ENCODE results near the gene MANSC1.

The MANSC1 gene

GRCh38 chr12:12294215-12295005, 55.6 kb downstream of the MANSC1 start:
- Histone ChIP-seq H3K27me3 (ENCODE audit: insufficient read depth, low read depth) (no peaks in the 10 kb centered on the region), H2AFZ (ENCODE audit: low read depth) (no peak overlapping the region), H3K4me3 (IDR thresholded peaks at IDR 0.05; ENCODE audit: insufficient read depth, low read depth, low read length) (no peak overlapping the region), H3K4me1 (ENCODE audit: low read depth, poor library complexity, severe bottlenecking) (no peaks in the 10 kb centered on the region), H3K4me2 (no peak overlapping the region), H3K27ac (no peak overlapping the region), H3K9ac (no peak overlapping the region), H4K20me1 (ENCODE audit: insufficient read depth) (no peaks in the 10 kb centered on the region), H3K36me3 (ENCODE audit: insufficient read depth) (no peaks in the 10 kb centered on the region), H3K79me2 (ENCODE audit: insufficient read depth, low read depth) (no peaks in the 10 kb centered on the region)
- no peak for TF ChIP-seq CTCF (conservative IDR thresholded peaks at IDR 0.05; ENCODE audit: low read depth, low read length)

GRCh38 chr12:12290206-12290605, 59.8 kb downstream of the MANSC1 start:
- Histone ChIP-seq H3K9ac (no peak overlapping the region), H2AFZ (ENCODE audit: low read depth) (no peak overlapping the region), H3K27me3 (ENCODE audit: insufficient read depth, low read depth) (no peaks in the 10 kb centered on the region), H3K4me3 (IDR thresholded peaks at IDR 0.05; ENCODE audit: insufficient read depth, low read depth, low read length) (no peak overlapping the region), H4K20me1 (ENCODE audit: insufficient read depth) (no peaks in the 10 kb centered on the region), H3K4me2 (no peak overlapping the region), H3K36me3 (ENCODE audit: insufficient read depth) (no peaks in the 10 kb centered on the region), H3K27ac (no peak overlapping the region), H3K79me2 (ENCODE audit: insufficient read depth, low read depth) (no peaks in the 10 kb centered on the region), H3K4me1 (ENCODE audit: low read depth, poor library complexity, severe bottlenecking) (no peaks in the 10 kb centered on the region)
- TF ChIP-seq CTCF (conservative IDR thresholded peaks at IDR 0.05; ENCODE audit: low read depth, low read length): no peak

DNA sequence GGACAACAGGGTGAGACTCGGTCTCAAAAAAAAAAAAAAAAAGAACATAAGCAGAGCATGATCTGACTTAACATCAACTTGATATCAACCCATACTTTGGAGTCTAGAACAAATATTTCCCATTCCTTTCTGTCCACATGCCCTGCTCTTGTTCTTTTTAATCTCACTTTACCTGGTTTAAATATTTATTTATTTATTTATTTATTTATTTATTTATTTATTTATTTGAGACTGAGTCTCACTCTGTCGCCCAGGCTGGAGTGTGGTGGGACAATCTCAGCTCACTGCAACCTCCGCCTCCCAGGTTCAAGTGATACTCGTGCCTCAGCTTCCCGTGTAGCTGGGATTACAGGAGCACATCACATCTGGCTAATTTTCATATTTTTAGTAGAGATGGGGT, 63.6 kb downstream of the MANSC1 start:
- no peaks in the 10 kb centered on the region for H3K36me3 ChIP-seq (ENCODE audit: insufficient read depth)
- H3K27ac ChIP-seq: no peak overlapping the region
- no peaks in the 10 kb centered on the region for H3K79me2 ChIP-seq (ENCODE audit: insufficient read depth, low read depth)
- TF ChIP-seq CTCF (conservative IDR thresholded peaks at IDR 0.05; ENCODE audit: low read depth, low read length): no peak
- H3K4me2 ChIP-seq: no peak overlapping the region
- H4K20me1 ChIP-seq (ENCODE audit: insufficient read depth): no peaks in the 10 kb centered on the region
- H3K9ac ChIP-seq: no peak overlapping the region
- H3K27me3 ChIP-seq (ENCODE audit: insufficient read depth, low read depth): no peaks in the 10 kb centered on the region
- no peak overlapping the region for H2AFZ ChIP-seq (ENCODE audit: low read depth)
- H3K4me3 ChIP-seq (IDR thresholded peaks at IDR 0.05; ENCODE audit: insufficient read depth, low read depth, low read length): no peak overlapping the region
- no peaks in the 10 kb centered on the region for H3K4me1 ChIP-seq (ENCODE audit: low read depth, poor library complexity, severe bottlenecking)

DNA sequence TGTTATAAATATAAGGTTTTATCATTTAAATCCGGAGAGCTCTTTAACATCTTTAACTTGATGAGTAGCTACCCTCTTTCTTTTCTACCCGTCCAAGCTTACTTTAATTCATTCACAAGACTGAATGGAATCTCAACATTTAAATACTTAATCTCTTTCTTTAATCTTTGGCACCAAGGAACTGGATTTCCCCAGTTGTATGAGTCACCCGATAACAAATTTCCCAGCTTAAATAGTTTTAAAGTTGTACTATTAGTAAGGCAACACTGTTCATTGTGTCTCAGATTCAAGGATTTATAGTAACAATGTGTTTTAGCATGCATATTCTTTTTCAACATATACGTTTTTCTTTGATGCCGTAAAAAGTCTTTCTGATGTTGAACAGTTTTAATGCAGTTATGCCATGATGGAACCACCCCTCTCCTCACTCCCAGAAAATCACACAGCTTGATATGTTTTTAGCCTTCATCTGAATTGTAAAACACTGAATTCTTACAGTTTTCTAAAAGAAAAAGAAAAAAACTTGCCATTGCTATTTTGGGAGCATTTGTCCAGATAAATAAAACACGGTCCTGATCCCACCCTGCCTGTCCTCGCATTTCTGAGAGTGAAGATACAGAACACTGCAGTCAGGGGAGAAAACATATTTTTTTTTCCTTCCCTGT, 67.1 kb downstream of the MANSC1 start:
- Histone ChIP-seq H3K36me3 (ENCODE audit: insufficient read depth) (no peaks in the 10 kb centered on the region), H3K27me3 (ENCODE audit: insufficient read depth, low read depth) (no peaks in the 10 kb centered on the region), H3K4me3 (IDR thresholded peaks at IDR 0.05; ENCODE audit: insufficient read depth, low read depth, low read length) (no peak overlapping the region), H2AFZ (ENCODE audit: low read depth) (no peak overlapping the region), H4K20me1 (ENCODE audit: insufficient read depth) (no peaks in the 10 kb centered on the region), H3K4me2 (no peak overlapping the region), H3K4me1 (ENCODE audit: low read depth, poor library complexity, severe bottlenecking) (no peaks in the 10 kb centered on the region), H3K27ac (no peak overlapping the region), H3K9ac (no peak overlapping the region), H3K79me2 (ENCODE audit: insufficient read depth, low read depth) (no peaks in the 10 kb centered on the region)
- no peak for TF ChIP-seq CTCF (conservative IDR thresholded peaks at IDR 0.05; ENCODE audit: low read depth, low read length)

Measured in KMS-11 (cell line).